M059J (cell line): ENCODE data around the gene CD28. TPM values are rescaled to one million over a fixed set of nuclear protein-coding genes. Genes with fewer than 3 reads are reported as not detected.
A peak's percentile ranks its signal among the peaks of the same experiment; 100 is the strongest.

Experiments used
- DNase-seq: peaks from one replicate; pipeline ENCODE4 v3.0.0-alpha.2; 2012; ENCODE audit warnings: low read depth
- total RNA-seq: library from RNA; depleted of rRNA; stranded (reverse); fragments of >200 nt; shearing (Covaris generic); gene quantifications from 2 replicates; pipeline ENCODE4 v1.2.3, GENCODE V29; 2014; rRNA removed

Gene CD28
- total RNA-seq: not detected in 2 replicates

DNA sequence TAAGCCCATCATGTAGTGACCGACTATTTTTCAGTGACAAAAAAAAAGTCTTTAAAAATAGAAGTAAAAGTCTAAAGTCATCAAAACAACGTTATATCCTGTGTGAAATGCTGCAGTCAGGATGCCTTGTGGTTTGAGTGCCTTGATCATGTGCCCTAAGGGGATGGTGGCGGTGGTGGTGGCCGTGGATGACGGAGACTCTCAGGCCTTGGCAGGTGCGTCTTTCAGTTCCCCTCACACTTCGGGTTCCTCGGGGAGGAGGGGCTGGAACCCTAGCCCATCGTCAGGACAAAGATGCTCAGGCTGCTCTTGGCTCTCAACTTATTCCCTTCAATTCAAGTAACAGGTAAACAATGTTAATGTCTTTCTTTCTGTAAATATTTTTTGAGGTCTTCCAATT is at the start of gene CD28:
Gene CD28 (plus strand): TSS at position 237 of the 400 bp plus-strand sequence. CDS start 58 bp downstream, at position 295.
- DNase-seq: peak; percentile 54

DNA sequence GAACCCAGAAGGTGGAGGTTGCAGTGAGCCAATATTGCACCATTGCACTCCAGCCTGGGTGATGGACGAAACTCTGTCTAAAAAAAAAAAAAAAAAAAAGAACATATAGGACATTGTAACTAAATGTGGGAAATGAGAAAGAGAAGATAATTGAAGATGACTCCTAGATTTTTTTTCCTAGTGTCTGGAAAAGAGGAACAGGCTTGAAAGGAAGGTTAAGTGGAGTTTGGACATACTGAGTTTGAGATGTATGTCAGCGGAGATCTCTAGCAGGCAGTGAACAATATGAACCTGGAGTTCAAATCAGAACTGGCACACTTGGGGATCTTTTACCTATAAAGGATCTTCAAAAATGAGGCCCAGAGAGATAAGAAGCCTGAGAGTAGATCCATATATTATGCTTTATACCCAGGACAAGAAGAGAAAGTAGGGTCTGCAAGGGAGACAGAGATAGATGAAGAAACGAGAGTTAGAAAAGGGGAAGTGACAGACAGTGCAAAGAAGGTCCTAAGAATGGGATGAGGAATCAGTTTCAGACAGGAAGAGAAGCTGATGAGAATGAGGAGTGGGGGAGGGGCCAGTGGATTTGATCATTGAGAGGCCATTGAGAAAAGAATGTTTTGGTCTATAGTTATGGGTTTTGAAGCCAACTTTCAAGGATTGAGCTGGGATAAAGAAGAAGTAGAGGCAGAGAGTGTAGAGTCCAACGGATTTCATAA is 46.9 kb upstream of the CD28 start:
- DNase-seq: no peak

DNA sequence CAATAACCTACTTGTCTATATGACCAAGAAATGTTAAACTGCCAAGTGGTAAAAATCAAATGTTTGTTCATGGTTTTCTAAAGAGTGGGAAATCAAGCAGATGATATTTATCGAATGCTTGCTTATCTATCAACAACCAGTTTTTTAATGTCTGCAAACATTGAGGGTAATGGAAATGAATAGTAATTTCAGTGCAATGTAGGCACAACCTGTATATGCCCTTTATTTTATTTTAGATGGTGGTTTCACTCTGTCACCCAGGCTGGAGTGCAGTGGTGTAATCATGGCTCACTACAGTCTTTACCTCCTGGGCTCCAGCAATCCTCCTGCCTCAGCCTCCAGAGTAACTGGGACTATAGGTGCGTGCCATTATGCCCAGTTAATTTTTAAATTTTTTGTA is 46.0 kb upstream of the CD28 start:
- DNase-seq: no peak

DNA sequence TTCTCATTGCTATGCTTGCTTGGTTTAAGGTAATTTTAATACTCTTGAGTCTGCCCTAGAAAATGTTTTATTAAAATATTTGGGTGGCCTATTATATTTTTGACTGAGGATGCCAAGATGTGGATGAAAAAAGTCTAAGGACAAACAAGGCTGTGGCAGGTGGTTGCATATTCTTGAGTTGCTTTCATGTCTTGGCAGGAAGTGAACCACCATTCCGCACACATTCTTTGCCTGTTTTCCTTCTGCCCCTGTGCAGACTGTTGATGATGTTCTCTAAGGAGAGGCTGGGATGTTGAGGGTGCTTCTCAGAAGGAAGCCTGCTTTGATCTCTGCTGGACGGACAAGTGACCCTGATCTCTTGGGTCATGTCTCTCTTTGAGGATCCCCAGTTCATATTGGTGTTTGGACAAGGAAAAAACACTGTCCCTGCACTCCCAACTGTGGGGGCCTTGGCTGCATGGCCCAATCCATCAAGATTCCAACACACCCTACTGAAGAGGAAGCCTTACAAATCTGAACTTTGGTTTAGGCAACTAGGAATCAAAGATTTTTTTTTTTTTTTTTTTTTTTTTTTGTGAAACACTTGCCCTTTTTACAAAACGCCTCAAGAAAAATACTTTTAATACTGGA is 45.0 kb upstream of the CD28 start:
- DNase-seq: no peak

DNA sequence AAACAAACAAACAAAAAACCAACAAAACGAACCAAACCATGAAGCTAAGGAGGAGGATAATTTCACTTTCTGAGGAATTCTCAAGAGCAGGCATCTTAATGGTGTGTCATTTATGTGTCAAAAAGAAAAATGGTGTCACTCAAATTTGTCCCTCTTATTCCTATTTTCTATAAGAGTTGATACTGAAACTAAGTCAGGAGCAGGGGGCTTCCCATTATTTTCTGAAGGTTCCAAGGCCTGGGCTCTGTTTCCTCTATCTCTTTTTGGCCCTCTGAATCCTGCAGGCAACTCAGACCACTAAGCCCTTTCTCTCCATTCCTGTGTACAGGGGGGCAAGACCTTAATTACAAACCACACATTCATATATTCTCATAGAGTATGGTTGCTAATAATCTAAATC is 44.0 kb upstream of the CD28 start:
- no peak for DNase-seq

DNA sequence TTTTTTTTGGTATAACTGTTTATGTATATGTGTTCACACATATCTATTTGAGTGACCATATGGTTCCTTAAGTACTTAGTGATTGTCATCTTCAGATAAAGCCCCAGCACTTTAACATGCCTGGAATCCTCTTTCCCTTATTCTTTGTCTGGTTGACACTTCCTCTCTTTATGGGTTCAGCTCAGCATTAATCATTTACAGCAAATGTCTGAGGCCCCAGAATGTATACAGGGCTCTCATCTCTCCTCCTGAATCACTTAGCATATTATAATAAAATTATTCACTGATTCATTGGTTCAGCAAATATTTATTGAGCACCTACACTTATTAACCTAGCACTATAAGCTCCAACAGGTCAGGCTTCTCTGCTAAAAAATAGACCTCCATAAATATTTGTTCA is 43.5 kb upstream of the CD28 start:
- no peak for DNase-seq

DNA sequence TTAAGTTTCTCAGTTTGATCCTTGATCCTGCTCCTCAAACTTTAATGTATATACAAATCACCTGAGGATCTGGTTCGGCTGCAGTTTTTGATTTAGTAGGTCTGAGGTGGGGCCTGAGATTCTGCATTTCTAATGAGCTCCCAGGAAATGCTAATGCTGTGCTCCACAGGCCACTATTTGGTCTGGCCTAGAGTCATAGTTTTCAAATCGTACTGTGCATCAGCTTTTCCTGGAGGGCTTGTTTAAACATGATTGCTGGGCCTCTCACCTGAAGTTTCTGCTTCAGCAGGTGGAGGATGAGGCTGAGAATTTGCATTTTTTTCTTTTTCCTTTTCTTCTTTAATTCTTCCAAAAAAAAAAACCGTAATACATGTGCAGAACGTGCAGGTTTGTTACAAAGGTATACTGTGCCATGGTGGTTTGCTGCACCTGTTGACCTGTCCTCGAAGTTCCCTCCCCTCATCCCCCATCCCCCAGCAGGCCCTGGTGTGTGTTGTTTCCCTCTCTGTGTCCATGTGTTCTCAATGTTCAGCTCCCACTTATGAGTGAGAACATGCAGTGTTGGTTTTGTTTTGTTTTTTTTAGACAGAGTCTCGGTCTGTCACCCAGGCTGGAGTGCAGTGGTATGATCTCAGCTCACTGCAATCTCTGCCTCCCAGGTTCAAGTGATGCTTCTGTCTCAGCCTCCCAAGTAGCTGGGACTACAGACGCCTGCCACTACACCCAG is 42.2 kb upstream of the CD28 start:
- DNase-seq: no peak

DNA sequence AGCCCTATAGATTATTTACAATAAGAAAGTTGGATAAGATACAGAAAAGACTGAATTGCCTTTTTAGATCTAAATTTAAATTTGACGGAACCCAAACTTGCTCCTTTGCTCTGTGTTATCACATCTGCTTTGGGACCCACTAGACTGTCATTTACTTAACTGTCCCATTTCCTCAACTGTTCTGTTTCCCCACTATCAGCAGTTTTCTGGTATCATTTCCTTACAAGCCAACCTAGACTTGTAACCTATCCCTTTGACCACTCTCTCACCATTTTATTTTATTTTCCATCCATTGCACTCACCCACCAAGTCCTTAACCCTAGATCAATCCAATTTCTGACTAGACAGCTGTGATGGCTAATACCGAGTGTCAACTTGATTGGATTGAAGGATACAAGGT is 38.6 kb upstream of the CD28 start:
- DNase-seq: no peak

DNA sequence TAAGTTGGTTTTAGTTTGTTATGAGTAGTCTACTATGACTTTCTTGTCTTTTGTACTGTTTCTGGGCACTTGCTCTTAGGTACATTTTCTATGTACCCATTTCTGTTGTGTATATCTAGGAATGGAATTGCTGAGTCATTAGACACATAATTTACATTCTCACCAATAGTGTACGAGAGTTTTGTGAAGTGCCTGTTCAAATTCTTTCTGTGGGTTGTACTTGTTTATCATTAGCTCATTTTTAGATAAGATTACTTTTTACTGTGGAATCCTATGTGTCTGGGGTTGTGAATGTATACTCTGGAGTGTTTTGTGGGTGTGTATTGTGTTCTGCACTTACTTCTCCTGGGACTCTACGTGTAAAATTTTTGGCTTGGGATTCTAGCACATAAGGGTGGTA is 36.6 kb upstream of the CD28 start:
- peak; percentile 34 for DNase-seq

DNA sequence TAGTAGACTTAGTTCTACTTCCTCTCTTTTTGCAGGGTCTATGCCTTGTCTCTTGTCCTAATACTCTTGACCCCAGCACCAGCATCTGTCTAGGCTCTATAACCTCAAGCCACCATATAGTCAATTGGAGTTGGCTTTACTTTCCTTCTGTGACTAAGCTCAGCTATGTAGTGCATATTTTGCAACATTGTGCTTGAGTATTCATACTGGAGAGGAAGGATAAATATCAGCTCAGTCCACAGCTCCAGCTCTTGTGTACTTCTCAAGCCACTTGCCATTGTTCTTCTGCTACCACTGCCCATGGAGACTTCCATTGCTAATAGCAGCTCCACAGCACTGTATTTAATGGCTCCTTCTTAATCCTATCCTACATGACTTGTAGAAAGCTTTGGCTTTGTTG is 35.5 kb upstream of the CD28 start:
- DNase-seq: no peak

DNA sequence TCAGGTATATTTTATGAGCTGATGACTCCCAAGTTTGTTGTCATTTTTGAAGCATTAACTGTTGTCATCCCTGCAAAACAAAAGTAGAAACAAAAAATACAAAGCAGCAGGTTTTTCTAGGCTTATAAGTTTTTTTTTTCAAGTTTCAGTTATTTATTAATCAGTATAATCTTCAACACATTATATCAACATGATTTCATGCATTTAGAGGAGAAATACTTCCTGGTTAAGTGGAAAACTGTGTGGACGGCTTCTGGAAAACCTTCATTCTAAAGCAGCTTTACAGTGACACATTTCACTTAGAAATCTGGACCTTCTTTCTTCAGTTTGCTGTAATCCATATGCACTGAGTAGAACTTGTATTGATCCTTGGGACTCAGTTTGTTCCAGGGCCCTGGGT is 34.6 kb upstream of the CD28 start:
- no peak for DNase-seq

DNA sequence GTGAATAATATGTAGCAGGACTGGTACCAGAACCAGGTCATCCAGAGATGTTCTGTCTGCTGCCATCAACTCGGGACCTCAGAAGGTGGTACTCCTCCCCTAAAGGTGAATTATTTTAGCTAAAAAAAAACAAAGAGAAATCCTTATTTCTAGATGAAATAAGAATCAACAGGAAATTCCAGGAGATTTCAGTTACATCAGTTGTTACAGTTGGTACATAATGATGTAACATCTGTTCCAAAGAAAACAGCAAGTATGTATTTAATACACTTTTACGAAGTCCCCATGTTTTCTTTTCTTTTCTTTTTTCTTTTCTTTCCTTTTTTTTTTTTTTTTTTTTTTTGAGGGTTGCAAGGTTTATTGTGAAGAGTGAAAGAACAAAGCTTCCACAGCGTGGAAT is 33.6 kb upstream of the CD28 start:
- no peak for DNase-seq

DNA sequence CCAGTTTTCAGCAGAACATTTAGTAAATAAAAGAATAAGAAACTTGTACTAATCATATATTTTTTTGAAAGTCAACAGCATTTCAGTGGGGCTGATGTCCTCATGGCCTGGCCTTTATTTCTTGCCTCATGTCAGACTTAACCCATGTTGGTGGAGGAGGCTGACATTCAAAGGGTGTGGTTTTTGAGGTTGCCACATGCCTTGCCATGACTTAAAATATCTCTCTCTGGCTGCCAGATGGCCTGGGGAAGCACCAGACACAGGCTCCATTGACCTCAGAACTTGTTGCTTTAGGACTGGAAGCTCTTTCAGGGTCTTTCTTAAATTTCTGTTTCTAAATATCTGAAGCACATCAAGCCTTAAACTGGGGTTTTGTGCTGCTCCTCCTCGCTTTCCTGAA is 32.5 kb upstream of the CD28 start:
- DNase-seq: peak; percentile 57

DNA sequence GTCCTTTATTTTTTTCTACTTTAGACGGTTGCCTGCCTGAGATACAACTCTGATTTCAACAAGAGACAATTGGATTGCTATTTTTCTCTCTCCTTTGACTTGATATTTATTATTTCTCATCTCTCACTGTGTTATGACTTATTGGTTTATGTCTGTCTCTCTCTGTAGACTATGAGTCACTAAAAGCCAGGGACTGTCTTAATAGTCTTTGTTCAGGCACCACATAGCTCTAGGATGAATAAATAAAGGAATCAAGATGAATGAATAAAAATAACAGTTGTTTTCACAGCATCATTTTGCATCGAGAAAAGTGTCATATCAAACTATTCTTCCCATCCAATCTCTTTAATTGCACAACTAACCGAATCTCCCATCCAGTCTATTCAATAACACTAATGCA is 31.4 kb upstream of the CD28 start:
- peak; percentile 39 for DNase-seq

DNA sequence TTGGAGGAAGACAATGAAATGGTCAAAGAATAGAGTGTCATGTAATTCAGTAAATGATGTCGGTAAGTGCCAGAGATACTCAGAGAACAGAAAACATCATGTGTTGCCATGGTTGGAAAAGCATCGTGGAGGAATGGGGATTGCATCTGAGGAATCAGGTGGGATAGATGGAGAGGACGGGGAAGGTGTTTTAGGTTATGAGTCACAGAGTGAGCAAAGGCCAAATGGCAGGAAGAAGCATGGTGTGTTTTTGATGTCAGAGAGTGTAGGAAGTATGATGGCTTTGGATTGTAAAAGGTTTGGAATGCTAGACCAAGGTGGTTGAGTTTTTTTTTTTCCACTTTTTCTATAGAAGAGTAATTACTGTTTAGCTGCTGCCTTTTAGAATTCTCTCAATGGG is 27.5 kb upstream of the CD28 start:
- peak; percentile 68 for DNase-seq

DNA sequence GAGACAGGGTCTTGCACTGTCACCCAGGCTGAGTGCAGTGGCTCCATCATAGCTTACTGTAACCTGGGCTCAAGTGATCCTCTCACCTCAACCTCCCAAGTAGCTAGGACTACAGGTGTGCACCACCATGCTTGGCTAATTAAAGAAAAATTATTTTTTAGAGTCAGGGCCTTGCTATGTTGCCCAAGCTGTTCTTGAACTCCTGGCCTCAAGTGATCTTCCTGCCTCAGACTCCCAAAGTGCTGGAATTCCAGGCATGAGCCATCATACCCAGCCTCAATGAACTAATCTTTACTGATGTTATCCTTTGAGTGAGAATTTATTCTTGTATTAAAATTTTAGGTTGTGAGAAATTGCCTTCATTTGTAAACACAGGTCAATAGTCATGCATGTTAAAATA is 27.0 kb upstream of the CD28 start:
- DNase-seq: no peak

DNA sequence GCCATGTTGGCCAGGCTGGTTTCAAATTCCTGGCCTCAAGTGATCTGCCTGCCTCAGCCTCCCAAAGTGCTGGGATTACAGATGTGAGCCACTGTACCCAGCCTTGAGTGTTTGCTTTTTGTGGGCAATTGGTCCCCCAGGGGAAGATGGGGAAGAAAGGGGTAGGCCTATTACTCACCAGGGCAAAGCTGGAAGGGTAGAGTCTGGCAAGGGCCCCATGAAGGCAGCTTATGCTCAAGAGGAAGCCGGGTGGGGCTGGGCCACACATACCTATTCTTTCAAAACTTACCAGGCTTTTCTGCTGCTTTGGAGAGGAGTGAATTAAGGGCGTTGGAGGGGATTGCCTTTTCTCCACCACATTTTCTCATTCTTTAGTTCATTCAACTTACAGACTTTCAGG is 24.5 kb upstream of the CD28 start:
- DNase-seq: peak; percentile 78

DNA sequence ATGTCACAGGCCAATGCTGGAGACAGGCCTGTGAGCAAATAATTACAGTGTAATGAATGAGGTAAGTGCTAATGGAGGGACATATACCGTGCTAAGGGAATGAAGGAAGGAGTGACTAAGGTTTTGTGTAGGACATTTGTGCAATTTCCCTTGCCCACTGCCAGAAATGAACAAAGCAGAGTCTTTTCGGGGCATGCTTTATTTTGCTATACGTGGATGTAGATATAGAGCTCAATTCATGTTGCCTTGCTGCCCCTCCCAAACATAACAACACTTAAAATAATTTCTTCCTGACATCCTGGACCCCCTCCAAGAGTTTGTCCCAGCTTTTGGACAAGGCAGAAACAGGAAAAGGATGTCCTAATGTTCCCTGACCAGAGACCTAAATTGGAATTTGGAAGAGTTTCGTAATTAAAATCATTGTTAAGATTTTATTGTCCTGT is 23.7 kb upstream of the CD28 start:
- peak; percentile 55 for DNase-seq

DNA sequence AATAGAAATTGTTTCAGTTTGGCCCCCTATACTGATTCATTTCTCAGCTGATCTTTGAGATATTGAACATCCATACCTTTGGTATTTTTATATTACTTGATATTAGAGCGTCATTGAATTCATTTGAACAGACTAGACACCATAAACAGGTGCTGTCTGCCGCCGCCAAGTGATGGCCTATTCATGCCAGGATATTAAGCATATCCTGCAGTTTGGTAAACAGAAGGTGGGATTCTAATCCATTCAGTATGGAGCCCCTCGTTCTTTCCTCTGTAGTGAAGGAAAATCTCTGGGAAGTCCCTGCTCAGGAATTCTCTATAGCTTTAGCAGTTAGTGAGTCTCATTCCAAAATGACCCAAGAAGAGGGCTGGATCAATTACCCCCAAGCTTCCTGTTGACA is 23.0 kb upstream of the CD28 start:
- DNase-seq: no peak

DNA sequence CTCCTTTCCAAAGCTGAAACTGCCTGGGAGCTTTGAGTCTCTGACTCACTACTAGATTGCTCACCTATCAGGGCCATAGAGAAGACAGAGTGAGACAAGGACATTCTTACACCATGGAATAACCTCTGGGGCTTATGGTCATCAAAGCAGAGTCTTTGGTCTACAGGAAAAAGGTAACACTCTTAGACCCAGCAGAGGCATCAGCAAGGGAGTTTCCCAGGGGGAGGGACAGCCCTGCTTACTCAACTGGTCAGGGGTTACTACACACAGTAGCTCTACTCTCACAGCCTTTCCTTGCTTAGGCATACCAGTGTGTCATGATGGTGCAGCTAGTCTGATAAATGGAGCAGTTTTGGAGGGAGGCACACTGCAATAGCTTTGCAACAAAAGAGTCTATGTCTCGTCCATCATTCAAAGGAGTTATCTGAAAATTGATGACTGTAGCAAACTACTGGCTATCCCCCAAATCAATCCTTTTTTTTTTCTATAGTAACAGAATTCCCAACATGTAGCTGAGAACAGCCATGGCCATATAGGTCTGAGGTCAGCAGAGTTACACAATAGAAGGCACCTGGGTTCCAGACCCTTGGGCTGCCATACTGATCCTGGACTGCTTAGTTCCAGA is 22.4 kb upstream of the CD28 start:
- DNase-seq: peak; percentile 97

DNA sequence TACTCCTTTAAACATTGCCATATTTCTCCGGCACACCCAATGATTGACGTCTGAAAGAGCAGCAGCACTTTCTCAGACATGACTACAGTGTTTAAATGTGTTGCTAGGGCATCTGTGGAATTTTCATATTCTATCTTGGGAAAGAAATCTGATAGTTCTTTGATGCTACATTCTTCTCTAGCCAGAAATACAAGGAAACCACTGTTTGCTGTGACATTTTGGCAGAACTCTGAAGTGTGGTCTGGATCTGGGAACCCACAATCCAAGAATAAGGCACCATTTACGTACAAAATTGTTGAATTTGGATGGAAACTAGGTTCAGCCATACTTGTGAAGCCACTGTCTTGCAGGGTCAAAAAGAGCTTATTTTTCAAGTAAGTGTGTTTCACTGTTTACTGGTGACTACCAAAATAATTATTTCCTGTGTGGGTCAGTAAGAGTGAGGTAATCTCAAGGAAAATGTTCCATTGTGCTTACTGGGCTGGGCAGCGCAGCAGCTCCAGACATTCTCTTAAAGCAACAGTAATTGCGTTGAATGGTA is 21.3 kb upstream of the CD28 start:
- peak; percentile 92 for DNase-seq

DNA sequence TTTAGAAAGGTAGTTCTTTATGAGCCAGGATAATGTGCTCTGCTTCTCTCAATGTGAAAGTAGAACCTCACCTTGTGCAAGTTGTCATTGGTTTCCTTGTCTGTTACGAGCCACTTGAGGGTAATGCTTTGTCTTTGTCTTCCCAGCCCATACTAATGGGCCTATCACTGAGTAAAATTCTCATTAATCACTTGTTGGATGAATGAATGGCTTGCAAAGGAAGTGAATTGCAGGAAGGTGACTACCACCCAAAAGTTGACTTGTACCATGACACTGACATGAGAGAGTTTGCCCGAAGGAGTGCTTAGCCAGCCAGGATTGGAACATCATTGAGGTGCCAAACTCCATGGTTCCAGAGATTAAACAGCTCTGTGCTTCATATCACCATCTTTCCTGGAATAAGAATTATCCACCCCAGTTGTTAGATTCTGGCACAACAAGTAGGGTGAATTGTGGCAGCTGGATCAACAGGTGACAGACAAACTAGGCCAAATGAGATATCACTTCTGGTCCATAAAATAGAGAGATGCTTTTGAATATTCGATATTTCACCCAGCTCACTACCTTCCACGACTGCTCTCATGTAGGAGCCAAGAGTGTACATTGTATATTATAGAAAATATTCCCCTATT is 20.5 kb upstream of the CD28 start:
- peak; percentile 44 for DNase-seq
